GM11168 (cell line): ENCODE results near the gene TRPM2.
"Not testable (repeated sequence)": the region's sequence is repeated elsewhere in the genome, so short reads cannot be mapped to it uniquely, and the experiment has no call there.

ENCODE experiments used
- in situ Hi-C: fragments of 300-500 bp; cut with MboI; formaldehyde crosslinking; loops from one replicate; pipeline ENCODE4 v1.12.0; 2022; ENCODE audit warnings: low sequenced_read_pairs; ENCODE audit not compliant: unreplicated experiment

The TRPM2 gene

DNA sequence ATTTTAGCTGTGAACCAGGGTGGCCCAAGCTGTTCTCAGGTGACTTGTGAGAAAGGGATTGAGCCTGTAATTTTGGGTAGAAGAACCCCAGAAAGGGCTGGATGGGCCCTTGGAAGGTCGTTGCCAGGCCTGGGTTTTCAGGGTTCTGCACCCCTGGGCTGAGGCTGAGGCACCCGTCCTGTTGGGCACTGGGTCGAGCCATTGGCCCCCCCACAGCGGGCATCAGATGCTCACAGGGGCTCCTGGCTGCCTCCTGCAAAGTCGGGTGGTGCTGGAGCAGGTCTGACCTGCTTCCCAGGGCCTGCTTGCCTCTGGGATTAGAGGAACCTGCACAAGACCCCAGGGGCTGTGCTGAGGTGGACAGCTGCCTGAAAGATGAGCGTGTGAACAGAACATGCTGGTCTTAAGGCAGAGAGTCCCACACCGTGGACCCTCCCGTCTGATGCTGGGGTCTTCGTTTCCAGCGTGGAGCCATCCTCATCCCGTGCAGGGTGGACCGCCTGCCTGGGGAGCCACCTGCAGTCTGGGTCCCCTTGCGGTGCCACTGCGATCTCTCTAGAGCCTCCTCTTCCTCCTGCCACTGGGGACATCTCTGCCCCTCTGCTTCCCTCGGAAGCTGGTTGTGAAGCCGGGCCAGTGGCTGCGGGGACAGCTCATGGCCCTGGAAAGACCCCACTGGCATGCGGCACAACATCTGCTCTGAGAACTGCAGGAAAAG, 1.7 kb upstream of the TRPM2 start:
- in situ Hi-C loops: no loop called here

DNA sequence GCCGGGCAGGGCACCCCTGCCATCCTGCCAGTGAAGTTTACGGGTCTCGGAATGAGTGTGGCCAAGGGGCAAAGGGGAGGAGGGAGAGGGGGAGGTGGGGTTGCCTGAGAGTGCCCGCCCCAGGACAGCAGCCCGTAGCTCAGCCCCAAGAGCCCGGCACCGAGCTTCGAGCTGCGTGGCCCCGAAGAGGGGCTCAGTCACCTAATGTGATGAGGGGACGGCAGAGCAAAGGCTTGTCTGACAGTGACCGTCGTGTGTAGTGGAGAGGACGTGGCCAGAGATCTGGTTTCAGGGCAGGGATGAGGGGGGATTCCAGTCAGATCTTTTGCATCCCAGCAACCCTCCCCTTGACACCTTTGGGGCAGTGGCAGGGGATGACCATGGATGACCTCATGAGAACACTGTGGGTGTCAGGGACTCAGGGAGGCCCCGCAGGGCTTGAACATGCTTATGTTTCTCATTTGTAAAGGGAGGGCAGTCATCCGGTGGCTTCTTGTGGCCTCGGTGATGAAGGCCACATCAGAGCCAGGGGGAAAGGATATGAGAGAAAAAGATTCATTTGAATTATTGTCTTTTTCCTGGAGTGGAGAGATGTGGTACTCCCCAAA, 1.1 kb upstream of the TRPM2 start:
- in situ Hi-C loops: no loop called here

DNA sequence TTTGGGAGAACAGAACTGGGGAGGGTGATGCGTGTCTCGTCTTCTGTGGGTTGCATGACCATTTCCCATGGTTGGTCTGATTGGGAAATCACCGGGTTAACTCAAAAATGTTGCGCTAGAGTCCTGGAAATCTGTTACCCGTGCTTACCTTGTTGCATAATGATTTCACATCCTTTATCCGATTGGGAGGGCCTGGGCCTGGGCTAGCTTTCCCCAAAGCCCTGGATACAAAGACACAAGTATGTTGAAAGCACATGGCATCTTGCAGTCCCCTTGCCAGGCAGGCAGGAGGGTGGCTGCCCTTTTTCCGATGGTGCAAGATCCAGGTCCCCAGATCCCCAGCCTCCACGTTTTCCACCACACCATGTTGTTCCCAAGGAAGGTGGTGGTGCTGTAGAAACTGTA, 582 bp downstream of the TRPM2 start:
- in situ Hi-C loops: no loop called here

DNA sequence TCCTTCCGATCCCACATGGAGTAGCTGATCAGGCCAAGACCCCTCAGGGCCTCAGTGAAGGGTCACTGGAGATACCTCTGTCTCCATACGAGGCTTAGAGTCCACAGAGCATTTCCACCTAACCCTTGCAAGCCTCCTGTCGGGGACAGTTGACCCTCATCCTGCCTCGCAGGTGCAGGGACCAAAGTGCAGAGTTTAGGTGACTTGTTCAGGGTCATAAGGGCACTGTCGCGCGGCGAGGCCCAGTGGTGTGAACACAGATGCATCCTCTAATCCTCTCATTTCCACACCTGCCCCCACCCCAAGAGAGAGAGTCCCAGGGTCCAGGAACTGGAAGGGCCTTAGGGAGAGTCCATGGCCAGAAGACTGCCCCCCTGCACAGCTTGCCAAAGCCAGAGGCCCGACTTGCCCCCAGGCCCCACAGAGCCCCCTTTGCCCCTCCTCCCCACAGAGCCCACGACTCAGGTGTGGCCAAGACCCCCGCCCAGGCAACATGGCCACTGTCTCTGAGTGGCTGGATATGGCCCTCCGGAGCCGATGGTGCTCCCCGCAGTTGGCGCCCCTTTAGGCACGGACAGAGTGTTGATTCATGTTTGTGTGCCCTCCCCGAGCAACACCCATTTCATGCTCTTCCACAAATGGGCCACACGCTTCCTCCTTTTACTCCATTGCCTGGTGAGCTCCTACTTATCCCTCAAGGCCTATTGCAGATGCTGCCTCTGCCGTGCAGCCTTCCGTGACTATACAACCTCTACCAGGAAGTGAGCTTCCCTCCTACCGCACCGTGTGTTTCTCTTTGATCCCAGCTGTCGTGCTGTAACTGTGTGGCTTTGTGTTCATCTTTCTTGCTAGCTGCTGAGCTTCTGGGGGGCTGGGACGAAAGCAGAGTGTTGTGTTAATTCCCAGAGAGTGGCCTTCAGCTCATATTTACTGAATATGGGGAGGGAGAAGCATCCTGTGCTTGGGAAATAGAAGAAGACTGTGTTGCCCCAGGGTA, 1.7 kb downstream of the TRPM2 start:
- in situ Hi-C loops: no loop called here

DNA sequence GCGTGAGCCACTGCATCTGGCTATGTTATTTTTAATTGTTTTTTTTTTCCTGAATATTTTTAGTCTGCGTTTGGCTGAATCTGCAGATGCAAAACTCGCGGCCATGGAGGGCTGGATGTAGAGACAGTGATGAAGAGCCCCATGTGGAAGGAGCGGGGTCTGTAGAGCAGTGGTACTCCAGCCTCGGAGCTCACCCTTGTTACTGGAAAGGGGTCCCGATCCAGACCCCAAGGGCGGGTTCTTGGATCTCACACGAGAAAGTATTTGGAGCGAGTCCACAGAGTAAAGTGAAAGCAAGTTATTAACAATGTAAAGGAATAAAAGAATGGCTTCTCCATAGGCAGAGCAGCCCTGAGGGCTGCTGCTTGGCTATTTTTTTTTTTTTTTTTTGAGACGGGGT, 2.7 kb downstream of the TRPM2 start:
- in situ Hi-C loops: no loop called here

DNA sequence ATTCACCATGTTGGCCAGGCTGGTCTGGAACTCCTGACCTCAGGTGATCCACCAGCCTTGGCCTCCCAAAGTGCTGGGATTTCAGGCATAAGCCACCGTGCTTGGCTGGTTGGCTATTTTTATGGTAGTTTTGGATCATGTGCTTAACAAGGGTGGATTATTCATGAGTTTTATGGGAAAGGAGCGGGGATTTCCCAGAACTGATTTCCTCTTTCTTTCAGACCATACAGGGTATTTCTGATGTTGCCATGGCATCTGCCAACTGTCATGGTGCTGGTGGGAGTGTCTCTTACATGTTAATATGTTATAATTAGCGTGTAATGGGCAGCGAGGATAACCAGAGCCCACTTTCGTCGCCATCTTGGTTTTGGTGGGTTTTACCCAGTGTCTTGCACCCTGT, 3.2 kb downstream of the TRPM2 start:
- in situ Hi-C loops: no loop called here

DNA sequence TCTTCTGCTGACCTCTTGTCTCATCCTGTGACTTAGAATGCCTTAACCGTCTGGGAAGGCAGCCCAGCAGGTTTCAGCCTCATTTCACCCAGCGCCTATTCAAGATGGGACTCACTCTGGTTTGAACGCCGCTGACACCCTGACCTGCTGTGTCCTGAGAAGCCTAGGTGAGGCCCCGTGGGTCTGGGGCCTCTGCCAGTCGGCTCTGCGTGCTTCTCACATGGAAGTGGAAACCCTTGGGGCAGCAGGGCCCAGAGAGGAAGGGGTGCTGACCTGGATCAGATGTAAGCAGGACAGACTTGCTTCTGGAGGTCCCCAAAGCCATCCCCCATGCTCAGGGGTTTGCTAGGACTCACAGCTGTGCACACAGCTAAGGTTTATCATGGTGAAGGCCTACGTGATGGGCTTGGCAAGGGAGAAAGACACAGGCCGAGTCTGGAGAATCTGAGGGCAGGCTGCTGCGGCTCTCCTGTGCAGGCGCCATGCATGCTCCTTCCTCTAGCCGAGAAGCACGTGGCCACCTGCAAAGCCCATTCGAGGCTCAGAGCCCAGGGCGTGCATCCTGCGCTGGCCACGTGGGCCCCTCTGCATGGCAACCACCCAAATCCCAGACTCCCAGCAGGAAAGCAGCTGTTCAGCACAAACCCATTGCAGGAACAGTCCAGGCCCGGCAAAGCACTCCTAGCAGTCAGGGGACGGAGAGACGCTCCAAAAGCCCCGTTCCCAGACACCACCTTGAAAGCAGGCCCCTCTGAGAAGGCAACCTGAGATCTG, 3.8 kb downstream of the TRPM2 start:
- in situ Hi-C loops: no loop called here

DNA sequence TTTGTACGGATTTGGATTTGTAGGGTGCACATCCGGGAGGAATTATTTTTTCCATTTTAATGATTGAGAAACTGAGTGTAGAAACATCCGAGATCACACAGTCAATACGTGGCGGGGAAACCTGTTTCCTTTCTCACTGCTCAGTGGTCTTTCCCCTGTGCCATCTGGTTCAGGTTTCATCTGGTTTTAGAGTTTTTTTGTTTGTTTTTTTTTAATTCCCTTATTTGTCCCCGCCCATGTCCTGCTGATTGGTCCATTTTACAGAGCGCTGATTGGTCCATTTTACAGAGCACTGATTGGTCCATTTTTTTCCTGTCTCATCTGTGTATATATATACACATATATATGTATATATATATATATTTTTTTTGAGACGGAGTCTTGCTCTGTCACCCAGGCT, 6.0 kb downstream of the TRPM2 start:
- in situ Hi-C loops: no loop called here

DNA sequence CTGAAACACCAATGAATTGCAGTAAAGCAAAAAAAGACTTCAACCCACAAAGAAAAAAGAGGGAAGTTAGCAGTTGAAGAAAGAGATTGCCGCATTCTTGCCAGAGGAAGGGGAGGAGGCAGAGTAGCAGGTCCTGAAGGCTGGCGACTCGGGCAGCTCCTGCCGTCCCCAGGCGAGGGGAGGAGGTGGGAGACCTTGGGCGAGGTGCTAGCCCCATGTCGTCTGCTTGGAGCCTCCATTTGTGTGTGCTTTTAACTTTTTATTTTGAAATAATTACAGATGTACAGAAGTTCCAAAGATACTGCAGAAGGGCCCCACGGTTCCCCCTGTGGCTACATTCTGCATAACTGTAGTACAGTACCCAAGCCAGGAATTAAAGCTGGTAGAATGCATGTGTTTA, 6.7 kb downstream of the TRPM2 start:
- in situ Hi-C loops: no loop called here

DNA sequence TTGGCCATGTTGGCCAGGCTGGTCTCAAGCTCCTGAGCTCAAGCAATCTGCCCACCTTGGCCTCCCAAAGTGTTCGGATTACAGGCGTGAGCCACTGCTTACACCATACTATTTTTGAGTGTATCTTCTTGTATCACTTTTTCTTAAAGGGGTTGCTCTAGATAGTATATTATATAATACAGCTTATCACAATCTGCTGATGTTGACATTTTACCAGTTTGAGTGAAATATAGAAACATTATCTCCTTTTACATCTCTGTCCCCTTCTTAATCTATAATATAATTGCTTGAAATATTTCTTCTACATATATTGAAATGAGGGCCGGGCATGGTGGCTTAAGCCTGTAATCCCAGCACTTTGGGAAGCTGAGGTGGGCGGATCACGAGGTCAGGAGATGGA, 8.5 kb downstream of the TRPM2 start:
- in situ Hi-C loops: not testable (repeated sequence)

DNA sequence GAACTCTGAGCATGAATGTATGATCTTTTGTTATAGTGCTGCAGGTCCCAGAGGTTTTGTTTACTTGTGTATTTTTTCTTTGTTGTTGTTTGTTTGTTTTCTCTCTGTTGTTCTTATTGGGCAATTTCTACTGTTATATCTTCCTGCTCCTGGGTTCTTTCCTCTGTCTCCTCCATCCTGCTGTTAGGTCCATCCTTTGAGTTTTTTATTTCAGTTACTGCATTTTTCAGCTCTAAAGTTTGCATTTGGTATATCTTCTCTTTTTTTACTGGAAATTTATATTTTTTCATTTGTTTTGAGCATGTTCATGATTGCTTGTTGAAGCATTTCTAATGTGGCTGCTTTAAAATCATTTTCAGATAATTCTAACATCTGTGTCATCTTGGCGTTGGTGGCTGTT, 9.9 kb downstream of the TRPM2 start:
- in situ Hi-C loops: no loop called here

DNA sequence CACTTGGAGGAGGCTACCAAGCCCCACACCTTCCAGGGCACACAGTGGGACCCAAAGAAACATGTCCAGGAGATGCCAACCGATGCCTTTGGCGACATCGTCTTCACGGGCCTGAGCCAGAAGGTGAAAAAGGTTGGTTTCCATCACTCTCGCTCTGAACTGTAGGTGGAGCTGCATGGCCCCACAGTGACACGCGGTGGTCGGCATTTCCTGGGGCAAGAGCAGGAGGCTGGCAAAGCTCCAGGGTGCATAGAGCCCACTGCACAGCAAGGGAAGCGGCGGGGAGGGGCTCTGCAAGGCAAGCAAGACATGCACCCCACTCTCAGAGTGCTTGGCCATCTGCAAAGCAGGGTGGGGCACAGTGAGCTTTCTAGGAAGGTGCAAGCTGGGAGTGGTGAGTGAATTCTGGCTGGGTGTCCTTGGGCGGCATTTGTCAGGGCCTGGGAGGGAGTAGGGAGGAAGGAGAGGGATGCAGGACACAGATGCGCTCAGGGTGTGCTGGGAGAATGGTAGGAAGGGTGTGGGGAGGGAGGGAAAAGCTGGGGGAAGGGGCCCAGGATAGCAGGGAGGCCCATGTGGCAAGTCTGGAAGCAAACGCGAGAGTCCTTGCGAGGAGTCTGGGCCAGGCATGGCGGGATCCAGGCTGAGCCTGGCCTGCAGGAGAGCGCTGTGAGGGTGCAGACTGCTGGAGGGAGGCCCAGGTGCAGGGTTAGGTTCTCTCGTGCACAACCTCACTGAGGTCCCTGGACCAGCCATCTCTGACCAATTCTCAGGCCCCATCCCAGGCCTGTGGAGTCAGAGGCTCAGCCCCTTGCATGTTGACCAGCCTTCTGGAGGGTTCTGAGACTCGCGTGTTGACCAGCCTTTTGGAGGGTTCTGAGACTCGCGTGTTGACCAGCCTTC, 11.0 kb downstream of the TRPM2 start:
- in situ Hi-C loops: no loop called here

DNA sequence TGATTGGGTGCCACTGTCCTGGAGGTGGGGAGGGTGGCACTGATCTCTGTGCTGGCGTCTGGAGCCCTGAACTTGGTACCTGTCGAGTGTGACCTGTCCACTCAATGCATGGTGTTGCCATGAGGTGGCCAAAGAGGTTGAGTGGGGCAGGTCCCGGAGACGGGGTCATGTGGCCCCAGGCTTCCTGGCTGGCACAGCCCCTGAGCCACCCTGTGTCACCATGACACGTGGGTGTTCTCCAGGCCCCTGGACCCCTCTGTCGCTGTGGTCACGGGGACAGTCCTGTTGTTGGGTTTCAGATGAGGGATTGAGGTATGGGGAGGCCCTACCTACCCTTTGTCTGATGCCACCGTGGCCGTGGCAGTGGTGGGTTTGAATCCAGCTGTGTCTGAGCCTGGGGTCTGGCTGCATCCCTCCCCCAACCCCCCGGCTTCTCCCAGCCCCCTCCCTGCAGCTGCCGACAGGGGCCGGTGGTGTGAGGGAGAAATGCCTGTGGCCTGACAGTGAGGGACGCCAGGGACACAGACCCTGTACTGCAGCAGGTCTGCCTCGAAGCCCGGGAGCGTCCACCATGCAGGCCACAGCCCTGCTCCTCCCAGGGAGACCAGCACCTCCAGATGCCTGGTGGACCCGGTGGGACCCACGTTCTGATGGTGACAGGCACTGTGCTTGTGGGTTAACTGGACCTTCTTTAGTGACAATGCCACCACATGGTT, 12.0 kb downstream of the TRPM2 start:
- in situ Hi-C loops: no loop called here

DNA sequence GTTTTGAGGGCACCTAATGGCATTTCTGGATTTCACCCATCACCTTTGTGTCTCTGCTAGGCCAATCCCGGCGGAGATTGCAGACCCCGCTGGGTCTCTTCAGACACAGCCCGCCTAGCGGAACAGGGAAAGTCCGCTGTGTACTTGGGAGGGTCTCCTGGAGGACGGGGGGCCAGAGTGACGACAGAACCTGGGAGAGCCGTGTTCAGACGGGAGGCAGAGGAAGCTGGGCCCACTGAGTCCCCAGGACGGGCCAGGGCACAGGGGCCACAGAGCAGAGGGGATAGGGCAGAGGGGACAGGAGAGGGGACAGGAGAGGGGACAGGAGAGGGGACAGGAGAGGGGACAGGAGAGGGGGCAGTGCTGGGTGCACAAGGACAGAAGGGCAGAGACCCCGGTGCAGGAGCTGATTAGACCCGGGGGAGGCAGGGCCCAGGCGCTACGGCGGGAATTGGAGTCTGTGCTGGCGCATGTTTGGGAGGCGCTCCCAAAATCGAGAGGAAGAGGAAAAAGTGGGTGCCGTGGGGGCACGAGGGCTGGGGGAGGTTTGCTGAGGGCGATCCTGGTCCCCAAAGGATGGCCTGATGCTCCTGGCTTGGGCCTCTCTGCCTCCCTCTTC, 12.7 kb downstream of the TRPM2 start:
- in situ Hi-C loops: no loop called here

DNA sequence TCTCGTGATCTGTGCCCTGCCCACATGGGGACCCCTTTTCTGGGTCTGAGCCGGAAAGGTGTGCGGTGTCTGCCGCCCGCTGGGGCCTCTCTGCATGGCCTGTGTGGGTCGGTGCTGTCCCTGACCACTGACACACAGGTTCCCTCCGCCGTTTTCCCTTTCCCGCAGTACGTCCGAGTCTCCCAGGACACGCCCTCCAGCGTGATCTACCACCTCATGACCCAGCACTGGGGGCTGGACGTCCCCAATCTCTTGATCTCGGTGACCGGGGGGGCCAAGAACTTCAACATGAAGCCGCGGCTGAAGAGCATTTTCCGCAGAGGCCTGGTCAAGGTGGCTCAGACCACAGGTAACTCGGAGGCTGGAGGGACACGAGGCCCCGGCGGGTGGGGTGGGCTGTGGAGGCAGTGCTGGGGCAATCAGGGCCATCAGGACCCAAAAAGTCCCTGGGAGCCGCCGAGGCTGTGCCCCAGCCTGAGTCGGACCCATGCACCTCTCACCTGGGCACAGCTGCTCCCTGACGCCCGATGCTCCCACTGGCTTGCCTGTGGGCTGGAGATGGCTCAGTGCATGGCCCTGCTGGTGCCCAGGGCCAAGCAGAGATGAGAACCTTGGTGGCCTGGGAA, 13.3 kb downstream of the TRPM2 start:
- in situ Hi-C loops: no loop called here

DNA sequence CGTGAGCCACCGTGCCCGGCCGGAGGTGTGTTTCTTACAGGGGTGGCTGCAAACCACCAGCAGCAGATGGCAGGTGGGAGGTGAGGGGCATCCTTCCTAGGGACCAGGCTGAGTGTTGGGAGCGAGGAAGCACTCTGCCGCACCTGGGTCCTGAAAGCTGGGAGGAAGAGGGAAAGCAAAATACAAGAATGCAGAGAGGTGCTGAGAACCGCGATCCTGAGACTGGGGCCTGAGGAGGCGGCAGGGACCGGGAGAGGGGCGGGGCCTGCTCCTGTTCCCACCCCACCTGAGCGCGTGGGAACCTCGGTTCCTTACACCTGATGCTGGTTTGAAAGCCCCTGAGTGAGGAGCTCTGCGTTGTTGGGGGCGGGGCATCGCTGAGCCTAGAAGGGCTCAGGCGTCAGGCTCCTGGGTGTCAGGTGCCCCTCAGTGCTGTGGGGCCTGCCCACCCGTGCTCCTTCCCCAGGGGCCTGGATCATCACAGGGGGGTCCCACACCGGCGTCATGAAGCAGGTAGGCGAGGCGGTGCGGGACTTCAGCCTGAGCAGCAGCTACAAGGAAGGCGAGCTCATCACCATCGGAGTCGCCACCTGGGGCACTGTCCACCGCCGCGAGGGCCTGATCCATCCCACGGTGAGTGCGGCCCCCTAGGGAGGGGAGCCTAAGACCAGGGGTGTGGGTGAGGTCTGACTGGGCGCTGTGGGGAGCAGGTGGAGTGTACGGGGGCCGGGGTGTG, 15.5 kb downstream of the TRPM2 start:
- in situ Hi-C loops: no loop called here

DNA sequence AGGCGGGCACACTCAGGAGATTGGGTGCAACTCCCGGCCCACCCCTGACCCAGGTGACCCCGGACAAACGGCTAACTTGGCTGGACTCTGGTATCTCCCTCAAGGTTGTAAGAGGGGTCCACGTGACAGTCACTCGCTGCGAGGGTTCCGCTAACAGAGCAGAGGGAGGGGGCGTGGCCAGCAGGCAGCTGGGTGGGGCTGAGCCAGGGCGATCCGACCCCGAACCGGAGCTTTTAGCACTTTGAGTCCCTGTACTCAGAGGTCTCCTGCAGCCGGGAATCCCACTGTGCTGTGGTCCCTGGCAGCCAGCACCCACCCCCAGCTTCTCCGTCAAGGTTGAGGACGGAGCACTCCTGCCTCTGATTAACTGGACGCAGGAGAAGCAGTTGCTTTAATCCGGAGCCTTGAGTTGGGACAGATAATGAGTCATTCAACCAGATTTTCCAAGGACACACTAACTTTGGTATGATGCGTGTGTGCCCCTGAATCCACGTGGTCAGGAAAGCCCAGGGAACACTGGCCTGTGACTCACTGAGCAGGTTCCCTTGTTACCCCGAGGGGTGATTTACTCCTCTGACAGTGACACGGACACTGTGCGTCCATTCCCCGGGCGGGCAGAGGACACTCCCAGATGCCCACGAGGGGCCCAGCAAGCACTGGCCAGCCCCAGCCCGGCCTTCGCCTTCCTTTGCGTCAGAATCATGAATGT, 16.8 kb downstream of the TRPM2 start:
- in situ Hi-C loops: no loop called here
